K562 (cell line): ENCODE results near the gene NACA. TPM values are rescaled to one million over a fixed set of nuclear protein-coding genes. Genes with fewer than 3 reads are reported as not detected.

Experiments
- ARID3A ChIP-seq: IDR thresholded peaks from 2 replicates; pipeline ENCODE4 v1.6.1; 2012; ENCODE audit warnings: low read depth, low read length, improper control_type of control experiment, borderline replicate concordance
- CEBPB ChIP-seq: fragments of 450-650 bp; IDR thresholded peaks from 2 replicates; pipeline ENCODE4 v1.6.1; 2016; ENCODE audit warnings: missing genetic modification characterization, missing compliant biosample characterization
- CEBPZ ChIP-seq: fragments of 150-350 bp; IDR thresholded peaks from 2 replicates; pipeline ENCODE4 v1.6.1; 2014; ENCODE audit warnings: low read depth, mild to moderate bottlenecking, low read length, borderline replicate concordance
- CHD1 ChIP-seq: fragments of 200-600 bp; sonication (generic); IDR thresholded peaks from one replicate; pipeline ENCODE4 v1.6.1; 2012; ENCODE audit warnings: mild to moderate bottlenecking, moderate library complexity, low read length, inconsistent platforms
- E2F4 ChIP-seq: sonication (generic); formaldehyde crosslinking; IDR thresholded peaks from 2 replicates; pipeline ENCODE4 v1.8.0; 2022; ENCODE audit warnings: mild to moderate bottlenecking, low read depth, missing genetic modification reagents
- E2F6 ChIP-seq, 2 experiments: IDR thresholded peaks; 2 replicates each; pipeline ENCODE4 v1.6.1; 2011; ENCODE audit warnings: borderline replicate concordance in 1 of 2, control low read depth in 1 of 2, low read depth in 1 of 2, low read length in 1 of 2, mild to moderate bottlenecking in 1 of 2, mixed read lengths in 1 of 2, moderate library complexity in 1 of 2; ENCODE audit not compliant: insufficient read depth in 1 of 2, insufficient read length in 1 of 2, poor library complexity in 1 of 2, severe bottlenecking in 1 of 2; ENCODE audit errors: extremely low read depth in 1 of 2
- KHSRP ChIP-seq: fragments of 450-650 bp; IDR thresholded peaks from 2 replicates; pipeline ENCODE4 v1.6.1; 2017
- MNT ChIP-seq, 2 experiments: fragments of 450-650 bp; conservative IDR thresholded peaks; 2 replicates each; pipeline ENCODE4 v1.6.1; 2017; ENCODE audit warnings: mild to moderate bottlenecking in 2 of 2, moderate library complexity in 2 of 2
- SMAD4 ChIP-seq: fragments of 250-450 bp; sonication (Bioruptor Pico); conservative IDR thresholded peaks from 2 replicates; pipeline ENCODE4 v1.8.0; 2021; ENCODE audit warnings: inconsistent platforms, mild to moderate bottlenecking, moderate library complexity
- USF1 ChIP-seq: sonication (generic); formaldehyde crosslinking; IDR thresholded peaks from 2 replicates; pipeline ENCODE4 v1.9.0; 2022; ENCODE audit warnings: mild to moderate bottlenecking, missing genetic modification reagents
- ZNF140 ChIP-seq: fragments of 250-450 bp; sonication (Bioruptor Pico); IDR thresholded peaks from 2 replicates; pipeline ENCODE4 v1.8.0; 2021; ENCODE audit warnings: moderate library complexity, mild to moderate bottlenecking, inconsistent platforms
- ZNF436 ChIP-seq: fragments of 250-450, 450-650 bp; sonication (Bioruptor Pico); formaldehyde crosslinking; IDR thresholded peaks from 2 replicates; pipeline ENCODE4 v1.7.0; 2020; ENCODE audit warnings: mild to moderate bottlenecking
- ZNF766 ChIP-seq: fragments of 200-800 bp; sonication (Bioruptor generic); conservative IDR thresholded peaks from 2 replicates; pipeline ENCODE4 v1.6.1; 2016; ENCODE audit warnings: missing genetic modification characterization, missing compliant biosample characterization
- ZNF79 ChIP-seq: fragments of 250-450 bp; sonication (Bioruptor Pico); IDR thresholded peaks from 2 replicates; pipeline ENCODE4 v1.4.0; 2020; ENCODE audit warnings: low read depth, mild to moderate bottlenecking, moderate library complexity
- polyA plus RNA-seq, 8 experiments: library from polyadenylated mRNA; depleted of rRNA in 4 of 8; stranded (reverse) in 5 of 8; unstranded in 3 of 8; fragments of >200 nt; fragmentation: Nextera tagmentation in 2 of 8; fragmentation: Illumina TruSeq in 1 of 8; extraction: Ambion mirVana in 2 of 8; extraction: Trizol in 1 of 8; gene quantifications; 2 replicates each; pipeline versions ENCODE4 v1.2.1 to v1.2.3, GENCODE V29; 2011 to 2014; ENCODE audit warnings: inconsistent platforms in 1 of 8, missing spikeins in 1 of 8
- total RNA-seq, 7 experiments: library from RNA; depleted of rRNA in 6 of 7; stranded (reverse); fragments of >200 nt in 6 of 7; fragmentation: Illumina TruSeq in 2 of 7; extraction: Trizol in 2 of 7; gene quantifications; 2 replicates each; pipeline versions ENCODE4 v1.2.1 to v1.2.3, GENCODE V29; 2011 to 2021; ENCODE audit warnings: low replicate concordance in 1 of 7

Gene NACA
- total and polyA plus RNA-seq, 9 of the 15 experiments (the other 6 are each of a cell fraction or from before 2014, with no cell fraction given): 1,030 to 2,416 (median 1,645) TPM

- no peak for TF ChIP-seq ARID3A
- no peak for TF ChIP-seq CEBPZ
- TF ChIP-seq USF1 (CRISPR knock-in tag): peak; percentile 28; the same call in 1 of the 2 replicates
- TF ChIP-seq ZNF140 (CRISPR knock-in tag): no peak
- TF ChIP-seq SMAD4: peak; percentile 24
- TF ChIP-seq ZNF436 (CRISPR knock-in tag): no peak
- TF ChIP-seq CHD1: peak; percentile 87
- no peak for TF ChIP-seq CEBPB (tag)
- TF ChIP-seq MNT (conservative IDR thresholded peaks at IDR 0.05): peak; percentile 32 to 50; a peak in 2 of 4 replicates
- peak in 1 of 2 experiments; percentile 4 for TF ChIP-seq E2F6 (IDR thresholded peaks at IDR 0.05; ENCODE audit: borderline replicate concordance in 1 of 2, extremely low read depth in 1 of 2, insufficient read depth in 1 of 2, insufficient read length in 1 of 2, low read depth in 1 of 2, low read length in 1 of 2, poor library complexity in 1 of 2, severe bottlenecking in 1 of 2)
- no peak for TF ChIP-seq KHSRP
- TF ChIP-seq ZNF766 (CRISPR knock-in tag): no peak
- TF ChIP-seq ZNF79: no peak
- peak; percentile 50; the same call in 1 of the 2 replicates for TF ChIP-seq E2F4 (CRISPR knock-in tag)
Measured at GRCh38 chr12:56687223-56688128, 37.6 kb downstream of the NACA start (continued).
